Measurements from ENCODE around the gene SYMPK.

GRCh38 chr19:45778010-45778661 lies 84.8 kb downstream of the SYMPK start:
- TF ChIP-seq EZH2 (IDR thresholded peaks at IDR 0.05; ENCODE audit: insufficient read depth, low read length): no peak
- TF ChIP-seq, protein P1, sequence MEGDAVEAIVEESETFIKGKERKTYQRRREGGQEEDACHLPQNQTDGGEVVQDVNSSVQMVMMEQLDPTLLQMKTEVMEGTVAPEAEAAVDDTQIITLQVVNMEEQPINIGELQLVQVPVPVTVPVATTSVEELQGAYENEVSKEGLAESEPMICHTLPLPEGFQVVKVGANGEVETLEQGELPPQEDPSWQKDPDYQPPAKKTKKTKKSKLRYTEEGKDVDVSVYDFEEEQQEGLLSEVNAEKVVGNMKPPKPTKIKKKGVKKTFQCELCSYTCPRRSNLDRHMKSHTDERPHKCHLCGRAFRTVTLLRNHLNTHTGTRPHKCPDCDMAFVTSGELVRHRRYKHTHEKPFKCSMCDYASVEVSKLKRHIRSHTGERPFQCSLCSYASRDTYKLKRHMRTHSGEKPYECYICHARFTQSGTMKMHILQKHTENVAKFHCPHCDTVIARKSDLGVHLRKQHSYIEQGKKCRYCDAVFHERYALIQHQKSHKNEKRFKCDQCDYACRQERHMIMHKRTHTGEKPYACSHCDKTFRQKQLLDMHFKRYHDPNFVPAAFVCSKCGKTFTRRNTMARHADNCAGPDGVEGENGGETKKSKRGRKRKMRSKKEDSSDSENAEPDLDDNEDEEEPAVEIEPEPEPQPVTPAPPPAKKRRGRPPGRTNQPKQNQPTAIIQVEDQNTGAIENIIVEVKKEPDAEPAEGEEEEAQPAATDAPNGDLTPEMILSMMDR (IDR thresholded peaks at IDR 0.05; ENCODE audit: insufficient read depth, low read depth, low read length): no peak
